H1 (cell line): Measurements from ENCODE around the gene SLC23A2. TPM values are rescaled to one million over a fixed set of nuclear protein-coding genes. Genes with fewer than 3 reads are reported as not detected.

Experiments used
- CTCF ChIA-PET: fragments of 300-600 bp; sonication (Branson Sonifier 250); formaldehyde crosslinking; loops from one replicate; lab custom pipeline; 2021; ENCODE audit not compliant: partially characterized antibody; lab: Charles Lee
- POLR2A ChIA-PET: fragments of 300-600 bp; sonication (Branson Sonifier 250); formaldehyde crosslinking; loops from one replicate; lab custom pipeline; 2021; ENCODE audit warnings: inconsistent platforms; ENCODE audit not compliant: partially characterized antibody; lab: Charles Lee
- DNase-seq, 2 experiments: peaks; one replicate each; pipeline versions ENCODE4 v3.0.0 to v3.0.0-alpha.2; 2010 to 2022; ENCODE audit warnings: low spot score in 2 of 2, low read depth in 1 of 2, mixed read lengths in 1 of 2
- FAIRE-seq: peaks from 2 replicates; lab custom pipeline; 2011; peaks lifted over from hg19 to GRCh38; lab: Jason Lieb, UNC
- H2AFZ ChIP-seq: 2 replicates; pipeline ENCODE4 v1.8.1; 2012; ENCODE audit warnings: low read length, inconsistent platforms
- H2AK5ac ChIP-seq: 2 replicates; pipeline ENCODE4 v1.6.1; 2013; ENCODE audit warnings: low read depth, low read length
- H2BK120ac ChIP-seq: replicated peaks from 2 replicates; pipeline ENCODE3; 2013; ENCODE audit warnings: low read depth, low read length, inconsistent platforms
- H2BK12ac ChIP-seq: 2 replicates; pipeline ENCODE4 v1.6.1; 2013; ENCODE audit warnings: low read depth, low read length
- H2BK15ac ChIP-seq: 2 replicates; pipeline ENCODE4 v1.6.1; 2013; ENCODE audit warnings: low read length
- H2BK20ac ChIP-seq: 2 replicates; pipeline ENCODE4 v1.6.1; 2013; ENCODE audit warnings: low read length
- H2BK5ac ChIP-seq: 2 replicates; pipeline ENCODE4 v1.6.1; 2013; ENCODE audit warnings: low read depth, low read length
- H3K14ac ChIP-seq: 2 replicates; pipeline ENCODE4 v1.6.1; 2013; ENCODE audit warnings: inconsistent platforms; ENCODE audit not compliant: insufficient read length
- H3K18ac ChIP-seq: 2 replicates; pipeline ENCODE4 v1.6.1; 2013; ENCODE audit warnings: low read length; ENCODE audit errors: extremely low read depth
- H3K23ac ChIP-seq: 2 replicates; pipeline ENCODE4 v1.6.1; 2013; ENCODE audit warnings: inconsistent platforms; ENCODE audit not compliant: insufficient read length
- H3K23me2 ChIP-seq: 2 replicates; pipeline ENCODE4 v1.6.1; 2013; ENCODE audit warnings: low read depth, low read length
- H3K27ac ChIP-seq: 2 replicates; pipeline ENCODE4 v1.6.1; 2011; ENCODE audit warnings: low read depth, low read length, inconsistent platforms
- H3K27me3 ChIP-seq, 4 experiments: replicated peaks in 1 of 4; 1 replicate in 1 of 4; 2 replicates in 3 of 4; pipeline versions ENCODE4 v1.6.1 to v1.8.1; 2011 to 2013; ENCODE audit warnings: low read length in 3 of 4, mild to moderate bottlenecking in 3 of 4, inconsistent platforms in 2 of 4, mixed read lengths in 2 of 4, moderate library complexity in 1 of 4; ENCODE audit not compliant: control insufficient read depth in 3 of 4, insufficient read depth in 3 of 4; ENCODE audit errors: extremely low read depth in 1 of 4
- H3K36me3 ChIP-seq, 4 experiments: 2 replicates each; pipeline versions ENCODE4 v1.6.1 to v1.8.1; 2011 to 2013; ENCODE audit warnings: mild to moderate bottlenecking in 4 of 4, low read length in 3 of 4, moderate library complexity in 2 of 4, control low read depth in 1 of 4, inconsistent platforms in 1 of 4; ENCODE audit not compliant: insufficient read depth in 4 of 4, control insufficient read depth in 2 of 4
- H3K4ac ChIP-seq: replicated peaks from 2 replicates; pipeline ENCODE3; 2013; ENCODE audit warnings: low read length, low read depth, mixed read lengths, inconsistent platforms; ENCODE audit not compliant: insufficient read length
- H3K4me1 ChIP-seq, 4 experiments: replicated peaks in 1 of 4; 1 replicate in 1 of 4; 2 replicates in 3 of 4; pipeline versions ENCODE4 v1.6.1 to v1.8.1; 2011 to 2013; ENCODE audit warnings: low read length in 3 of 4, inconsistent platforms in 2 of 4, mixed read lengths in 1 of 4; ENCODE audit not compliant: insufficient read depth in 4 of 4, control insufficient read depth in 3 of 4
- H3K4me2 ChIP-seq, 2 experiments: 2 replicates each; pipeline versions ENCODE4 v1.6.1 to v1.8.1; 2011 to 2013; ENCODE audit warnings: low read depth in 2 of 2, low read length in 2 of 2, control low read depth in 1 of 2, inconsistent platforms in 1 of 2, mild to moderate bottlenecking in 1 of 2; ENCODE audit not compliant: insufficient read depth in 1 of 2
- H3K4me3 ChIP-seq, 4 experiments: fragments of 200-600, 300-600 bp in 1 of 4; sonication (generic), shearing (Covaris generic), sonication (Bioruptor Twin) in 1 of 4; 2 replicates each; pipeline versions ENCODE4 v1.5.1 to v1.8.1; 2011 to 2016; ENCODE audit warnings: low read length in 4 of 4, low read depth in 3 of 4, control low read depth in 2 of 4, inconsistent platforms in 2 of 4, mild to moderate bottlenecking in 2 of 4, mixed read lengths in 1 of 4, moderate library complexity in 1 of 4; ENCODE audit not compliant: insufficient read depth in 2 of 4; ENCODE audit errors: extremely low read depth in 1 of 4
- H3K56ac ChIP-seq: replicated peaks from 2 replicates; pipeline ENCODE3; 2013; ENCODE audit warnings: low read depth, mild to moderate bottlenecking, mixed read lengths, low read length, inconsistent platforms; ENCODE audit not compliant: insufficient read length
- H3K79me1 ChIP-seq: 2 replicates; pipeline ENCODE4 v1.6.1; 2013; ENCODE audit warnings: low read depth, low read length, control low read depth
- H3K79me2 ChIP-seq, 2 experiments: 2 replicates each; pipeline versions ENCODE4 v1.6.1 to v1.8.1; 2012 to 2013; ENCODE audit warnings: low read length in 2 of 2, mild to moderate bottlenecking in 2 of 2, inconsistent platforms in 1 of 2; ENCODE audit not compliant: insufficient read depth in 2 of 2, control insufficient read depth in 1 of 2
- H3K9ac ChIP-seq, 4 experiments: replicated peaks in 1 of 4; 1 replicate in 1 of 4; 2 replicates in 3 of 4; pipeline versions ENCODE4 v1.6.1 to v1.8.1; 2011 to 2013; ENCODE audit warnings: low read depth in 3 of 4, low read length in 3 of 4, control low read depth in 2 of 4, mild to moderate bottlenecking in 2 of 4, moderate library complexity in 2 of 4, inconsistent platforms in 1 of 4; ENCODE audit errors: extremely low read depth in 1 of 4
- H3K9me3 ChIP-seq, 2 experiments: 2 replicates each; pipeline versions ENCODE4 v1.6.1 to v1.8.1; 2012 to 2013; ENCODE audit warnings: mild to moderate bottlenecking in 2 of 2, moderate library complexity in 2 of 2, control low read depth in 1 of 2, inconsistent platforms in 1 of 2, low read depth in 1 of 2, low read length in 1 of 2, mixed read lengths in 1 of 2; ENCODE audit not compliant: insufficient read depth in 2 of 2
- H4K20me1 ChIP-seq, 2 experiments: replicated peaks in 1 of 2; 2 replicates each; pipeline versions ENCODE3 to v1.8.1; 2011 to 2013; ENCODE audit warnings: inconsistent platforms in 2 of 2, low read length in 2 of 2, mild to moderate bottlenecking in 1 of 2; ENCODE audit not compliant: insufficient read depth in 2 of 2, control insufficient read depth in 1 of 2
- H4K5ac ChIP-seq: 2 replicates; pipeline ENCODE4 v1.6.1; 2013; ENCODE audit warnings: low read length, low read depth, mixed read lengths, inconsistent platforms; ENCODE audit not compliant: insufficient read length
- H4K8ac ChIP-seq: 2 replicates; pipeline ENCODE4 v1.8.0; 2013; ENCODE audit warnings: mild to moderate bottlenecking, moderate library complexity, low read length, inconsistent platforms; ENCODE audit not compliant: insufficient read depth; ENCODE audit errors: extremely low read depth
- H4K91ac ChIP-seq: replicated peaks from 2 replicates; pipeline ENCODE3; 2013; ENCODE audit warnings: low read length, mixed read lengths, inconsistent platforms; ENCODE audit not compliant: insufficient read length
- EGR1 ChIP-seq: IDR thresholded peaks from 2 replicates; pipeline ENCODE4 v1.6.1; 2011; ENCODE audit warnings: low read depth, low read length, borderline replicate concordance
- EZH2 ChIP-seq: fragments of 200-600 bp; sonication (generic); IDR thresholded peaks from 2 replicates; pipeline ENCODE4 v1.7.1; 2012; ENCODE audit warnings: low read depth, mild to moderate bottlenecking, moderate library complexity, low read length, inconsistent platforms; ENCODE audit not compliant: severe bottlenecking
- FOSL1 ChIP-seq: IDR thresholded peaks from 2 replicates; pipeline ENCODE4 v1.6.1; 2011; ENCODE audit warnings: mild to moderate bottlenecking, low read depth, low read length, moderate library complexity; ENCODE audit not compliant: insufficient read depth
- KDM1A ChIP-seq: fragments of 200-600, 300-600 bp; sonication (generic); IDR thresholded peaks from 2 replicates; pipeline ENCODE4 v1.7.1; 2016; ENCODE audit warnings: mild to moderate bottlenecking, low read length, borderline replicate concordance
- POLR2A ChIP-seq, 2 experiments: IDR thresholded peaks; 1 replicate in 1 of 2; 2 replicates in 1 of 2; pipeline ENCODE4 v1.6.1; 2011; ENCODE audit warnings: low read depth in 2 of 2, low read length in 2 of 2, mild to moderate bottlenecking in 2 of 2; ENCODE audit errors: control extremely low read depth in 1 of 2
- POLR2AphosphoS5 ChIP-seq: IDR thresholded peaks from 2 replicates; pipeline ENCODE4 v1.6.1; 2011; ENCODE audit warnings: low read depth, low read length
- SAP30 ChIP-seq: fragments of 300-600 bp; sonication (generic); IDR thresholded peaks from 2 replicates; pipeline ENCODE4 v1.7.1; 2012; ENCODE audit warnings: low read length, moderate library complexity, mild to moderate bottlenecking, inconsistent platforms; ENCODE audit not compliant: insufficient read depth, insufficient replicate concordance
- WGBS, 2 experiments: shearing (Covaris generic) in 1 of 2; methylation state at CpG; one replicate each; pipeline versions ENCODE4 v1.1.6 to v1.1.7; 2013 to 2015; ENCODE audit warnings: low lambda C conversion rate in 2 of 2, mixed read lengths in 2 of 2, inconsistent platforms in 1 of 2, low coverage in 1 of 2, missing lambda C conversion rate in 1 of 2; ENCODE audit not compliant: insufficient replicate concordance in 2 of 2, insufficient coverage in 1 of 2, insufficient read length in 1 of 2; ENCODE audit errors: extremely low coverage in 1 of 2, missing lambda C conversion rate in 1 of 2; 5-methylcytosine and 5-hydroxymethylcytosine counted together
- polyA plus RNA-seq, 7 experiments: library from polyadenylated mRNA; depleted of rRNA in 3 of 7; stranded (reverse) in 5 of 7; unstranded in 2 of 7; fragments of >200 nt in 5 of 7; fragments of 200-250 nt in 2 of 7; gene quantifications; 1 replicate in 5 of 7; 2 replicates in 1 of 7; 4 replicates in 1 of 7; pipeline versions ENCODE4 v1.2.1 to v1.2.3, GENCODE V29; 2011 to 2013; ENCODE audit warnings: missing spikeins in 2 of 7, mixed read lengths in 2 of 7
- total RNA-seq: library from RNA; stranded (reverse); fragmentation: NEBNext Ultra II Directional; extraction: Animal tissue kit (Norgen Biotek cat#: 25700); gene quantifications from 2 replicates; pipeline ENCODE4 v1.2.1, GENCODE V29; 2021

SLC23A2 gene
- total and polyA plus RNA-seq, 2 of the 8 experiments (the other 6 are each of a cell fraction or from before 2014, with no cell fraction given): 17.0 to 18.6 TPM

DNA sequence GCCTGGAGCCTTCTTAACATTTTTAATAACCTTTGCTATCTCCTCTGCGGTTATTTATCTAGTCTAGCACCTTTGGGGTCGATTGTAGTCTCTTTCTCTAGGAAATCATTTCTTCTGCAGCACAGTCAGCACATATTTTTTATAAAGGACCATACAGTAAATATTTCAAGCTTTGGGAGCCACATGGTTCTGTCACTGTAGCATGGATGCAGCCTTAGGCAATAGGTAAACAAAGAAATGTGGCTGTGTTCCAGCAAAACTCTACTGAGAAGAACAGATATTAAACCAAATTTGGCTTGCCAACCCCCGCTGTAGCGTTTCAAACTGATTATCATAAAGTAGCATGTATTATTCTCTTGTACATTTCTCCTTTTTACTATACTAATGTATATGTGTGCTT, 95.7 kb downstream of the SLC23A2 start:
- Histone ChIP-seq H3K14ac (no peak overlapping the region), H3K4ac (no peak overlapping the region), H3K36me3 (0 out of 8 replicates have a peak, but pooled peaks cover 0 to 2% (median 0%) of the 10 kb centered on the region in 4 experiments), H2AK5ac (no peak overlapping the region), H3K9ac (no peak overlapping the region), H2AFZ (no peak overlapping the region), H2BK12ac (no peak overlapping the region), H2BK120ac (no peak overlapping the region), H3K79me1 (no peaks in the 10 kb centered on the region), H3K18ac (no peak overlapping the region), H3K4me2 (no peak overlapping the region), H3K27ac (no peak overlapping the region), H3K9me3 (peaks cover 0 to 3% of the 10 kb centered on the region in 2 experiments; a peak in 2 of 4 replicates), H2BK5ac (no peak overlapping the region), H3K23me2 (no peaks in the 10 kb centered on the region), H4K20me1 (no peaks in the 10 kb centered on the region), H3K4me3 (no peak overlapping the region), H3K27me3 (no peaks in the 10 kb centered on the region), H3K79me2 (no peaks in the 10 kb centered on the region), H4K8ac (no peak overlapping the region), H3K23ac (no peak overlapping the region), H4K91ac (no peak overlapping the region), H4K5ac (no peak overlapping the region), H3K56ac (no peak overlapping the region), H2BK15ac (no peak overlapping the region), H3K4me1 (no peaks in the 10 kb centered on the region), H2BK20ac (no peak overlapping the region)
- POLR2A ChIA-PET: interaction anchor here (1.0 kb wide), 1 partner anchor 157 kb away, joined by 3 read pairs; no protein-coding TSS in a partner anchor
- TF ChIP-seq POLR2A (IDR thresholded peaks at IDR 0.05; ENCODE audit: control extremely low read depth in 1 of 2, low read depth in 2 of 2, low read length in 2 of 2) (no peak), FOSL1 (no peak), SAP30 (no peak), POLR2AphosphoS5 (no peak), KDM1A (no peak), EGR1 (no peak), EZH2 (no peak)
- no peak for FAIRE-seq
- CTCF ChIA-PET: interaction anchor here (0.8 to 1.6 kb wide), 3 partner anchors 39 to 146 kb away, joined by 3 to 5 read pairs (median 4); no protein-coding TSS in a partner anchor
- WGBS, 2 experiments: 83% methylated on average over 4 of the region's 4 CpGs; no CpG with 5 or more reads in 1 of the 2 experiments
- no peak for DNase-seq
